ENCODE measurements around the gene PCDHGB1.

- TF ChIP-seq POLR2AphosphoS5 (IDR thresholded peaks at IDR 0.05) (no peak), CTCF (IDR thresholded peaks at IDR 0.05) (peak in 2 of 4 experiments; percentile 5 to 28)
These were observed 11.2 kb upstream of the PCDHGB1 start, which contains the start of gene PCDHGA2 for GRCh38 chr5:141338538-141339306.
